ENCODE data around the gene PTPRD.

DNA sequence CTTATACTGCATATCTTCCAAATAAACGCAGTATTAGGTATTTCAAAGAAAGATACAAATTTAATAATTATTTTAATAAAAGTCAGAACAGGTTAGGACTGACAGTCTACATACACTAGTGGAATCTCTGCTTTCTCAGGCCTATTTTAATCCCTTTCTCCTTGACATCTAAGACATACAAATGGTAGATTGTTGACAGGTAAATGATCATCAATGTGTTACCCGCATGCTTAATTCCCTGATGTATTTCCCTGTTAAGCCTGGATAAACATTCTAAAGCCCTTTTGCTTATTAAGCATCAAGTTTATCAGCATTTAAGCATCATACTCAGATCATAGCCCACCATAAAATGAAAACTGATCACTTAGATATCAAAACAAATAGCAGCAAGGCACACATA, 576.7 kb downstream of the PTPRD start:
- TF ChIP-seq, protein P1, sequence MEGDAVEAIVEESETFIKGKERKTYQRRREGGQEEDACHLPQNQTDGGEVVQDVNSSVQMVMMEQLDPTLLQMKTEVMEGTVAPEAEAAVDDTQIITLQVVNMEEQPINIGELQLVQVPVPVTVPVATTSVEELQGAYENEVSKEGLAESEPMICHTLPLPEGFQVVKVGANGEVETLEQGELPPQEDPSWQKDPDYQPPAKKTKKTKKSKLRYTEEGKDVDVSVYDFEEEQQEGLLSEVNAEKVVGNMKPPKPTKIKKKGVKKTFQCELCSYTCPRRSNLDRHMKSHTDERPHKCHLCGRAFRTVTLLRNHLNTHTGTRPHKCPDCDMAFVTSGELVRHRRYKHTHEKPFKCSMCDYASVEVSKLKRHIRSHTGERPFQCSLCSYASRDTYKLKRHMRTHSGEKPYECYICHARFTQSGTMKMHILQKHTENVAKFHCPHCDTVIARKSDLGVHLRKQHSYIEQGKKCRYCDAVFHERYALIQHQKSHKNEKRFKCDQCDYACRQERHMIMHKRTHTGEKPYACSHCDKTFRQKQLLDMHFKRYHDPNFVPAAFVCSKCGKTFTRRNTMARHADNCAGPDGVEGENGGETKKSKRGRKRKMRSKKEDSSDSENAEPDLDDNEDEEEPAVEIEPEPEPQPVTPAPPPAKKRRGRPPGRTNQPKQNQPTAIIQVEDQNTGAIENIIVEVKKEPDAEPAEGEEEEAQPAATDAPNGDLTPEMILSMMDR (IDR thresholded peaks at IDR 0.05) = no peak
- TF ChIP-seq EZH2phosphoT487 (IDR thresholded peaks at IDR 0.05) (no peak), EZH2 (IDR thresholded peaks at IDR 0.05) (no peak)

All from neural progenitor cell (in vitro differentiated cells).